Measurements from ENCODE around the gene VCAN.
"Not testable (repeated sequence)": the region's sequence is repeated elsewhere in the genome, so short reads cannot be mapped to it uniquely, and the experiment has no call there.

- TF ChIP-seq CTCF, EZH2phosphoT487 (IDR thresholded peaks at IDR 0.05; ENCODE audit: low read length): not testable (repeated sequence)
Observed at GRCh38 chr5:83437697-83438096, 33.8 kb upstream of the VCAN start.

Measured in MM.1S (cell line).